Loucy (cell line): Measurements from ENCODE around the gene STOM.

ENCODE experiments used
- EZH2phosphoT487 ChIP-seq: fragments of 200-600 bp; IDR thresholded peaks from 2 replicates; pipeline ENCODE4 v1.6.1; 2018; ENCODE audit warnings: antibody characterized with exemption, mild to moderate bottlenecking, moderate library complexity, borderline replicate concordance
- TF ChIP-seq, protein P1 (sequence below): fragments of 200-600 bp; sonication (generic); conservative IDR thresholded peaks from 2 replicates; pipeline ENCODE4 v1.5.1; 2014; ENCODE audit warnings: mild to moderate bottlenecking, antibody characterized with exemption, low read length

DNA sequence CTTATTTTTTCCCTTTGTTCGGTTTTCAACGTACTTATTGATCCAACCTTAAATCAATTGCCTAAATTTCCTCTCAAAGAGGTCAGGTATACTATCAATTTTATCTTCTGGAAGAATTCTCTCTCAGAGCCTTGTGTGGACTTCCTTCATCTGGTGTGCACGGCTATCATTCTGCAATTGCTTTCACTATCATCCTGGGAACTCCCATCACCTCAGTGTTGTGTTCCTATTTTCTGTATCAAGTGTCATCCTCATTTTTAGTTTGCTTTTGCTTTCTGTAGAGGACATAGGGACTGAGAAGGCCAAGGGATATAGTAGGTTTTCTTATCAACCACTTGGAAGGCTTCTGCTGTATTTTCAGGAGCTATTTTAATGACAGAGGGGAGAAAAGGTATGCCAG, 11.3 kb downstream of the STOM start:
- TF ChIP-seq, protein P1, sequence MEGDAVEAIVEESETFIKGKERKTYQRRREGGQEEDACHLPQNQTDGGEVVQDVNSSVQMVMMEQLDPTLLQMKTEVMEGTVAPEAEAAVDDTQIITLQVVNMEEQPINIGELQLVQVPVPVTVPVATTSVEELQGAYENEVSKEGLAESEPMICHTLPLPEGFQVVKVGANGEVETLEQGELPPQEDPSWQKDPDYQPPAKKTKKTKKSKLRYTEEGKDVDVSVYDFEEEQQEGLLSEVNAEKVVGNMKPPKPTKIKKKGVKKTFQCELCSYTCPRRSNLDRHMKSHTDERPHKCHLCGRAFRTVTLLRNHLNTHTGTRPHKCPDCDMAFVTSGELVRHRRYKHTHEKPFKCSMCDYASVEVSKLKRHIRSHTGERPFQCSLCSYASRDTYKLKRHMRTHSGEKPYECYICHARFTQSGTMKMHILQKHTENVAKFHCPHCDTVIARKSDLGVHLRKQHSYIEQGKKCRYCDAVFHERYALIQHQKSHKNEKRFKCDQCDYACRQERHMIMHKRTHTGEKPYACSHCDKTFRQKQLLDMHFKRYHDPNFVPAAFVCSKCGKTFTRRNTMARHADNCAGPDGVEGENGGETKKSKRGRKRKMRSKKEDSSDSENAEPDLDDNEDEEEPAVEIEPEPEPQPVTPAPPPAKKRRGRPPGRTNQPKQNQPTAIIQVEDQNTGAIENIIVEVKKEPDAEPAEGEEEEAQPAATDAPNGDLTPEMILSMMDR: no peak
- no peak for TF ChIP-seq EZH2phosphoT487
